Mesendoderm (in vitro differentiated cells): ENCODE results near the gene CDYL.

Experiments
- DNase-seq: peaks from one replicate; pipeline ENCODE4 v3.0.0; 2013
- H2AK5ac ChIP-seq: 2 replicates; pipeline ENCODE4 v1.6.1; 2013; ENCODE audit warnings: low read length, inconsistent platforms
- H2BK120ac ChIP-seq: 2 replicates; pipeline ENCODE4 v1.6.1; 2013; ENCODE audit warnings: low read depth, mild to moderate bottlenecking, low read length, moderate library complexity, mixed read lengths
- H2BK15ac ChIP-seq: replicated peaks from 2 replicates; pipeline ENCODE4 v1.6.1; 2013; ENCODE audit warnings: low read depth, mild to moderate bottlenecking, moderate library complexity
- H2BK5ac ChIP-seq: 2 replicates; pipeline ENCODE4 v1.6.1; 2013; ENCODE audit warnings: low read length, inconsistent platforms
- H3K18ac ChIP-seq: 2 replicates; pipeline ENCODE4 v1.6.1; 2013; ENCODE audit warnings: mild to moderate bottlenecking, low read length, mixed read lengths
- H3K23ac ChIP-seq: one replicate; pipeline ENCODE4 v1.6.1; 2013; ENCODE audit warnings: low read length
- H3K27ac ChIP-seq: 2 replicates; pipeline ENCODE4 v1.5.1; 2013; ENCODE audit warnings: low read depth, mild to moderate bottlenecking, inconsistent platforms, low read length, moderate library complexity
- H3K27me3 ChIP-seq: 2 replicates; pipeline ENCODE4 v1.6.1; 2013; ENCODE audit warnings: low read length, control low read depth, mild to moderate bottlenecking, inconsistent platforms; ENCODE audit not compliant: insufficient read depth, poor library complexity
- H3K36me3 ChIP-seq: 2 replicates; pipeline ENCODE4 v1.6.1; 2013; ENCODE audit warnings: low read length, inconsistent platforms; ENCODE audit not compliant: control insufficient read depth, insufficient read depth
- H3K4ac ChIP-seq: one replicate; pipeline ENCODE4 v1.6.1; 2013; ENCODE audit warnings: low read depth, mild to moderate bottlenecking, low read length, moderate library complexity
- H3K4me1 ChIP-seq: 2 replicates; pipeline ENCODE4 v1.6.1; 2013; ENCODE audit warnings: low read depth, low read length, inconsistent platforms; ENCODE audit not compliant: control insufficient read depth
- H3K4me2 ChIP-seq: 2 replicates; pipeline ENCODE4 v1.6.1; 2013; ENCODE audit warnings: low read length
- H3K4me3 ChIP-seq: 2 replicates; pipeline ENCODE4 v1.5.1; 2013; ENCODE audit warnings: mild to moderate bottlenecking, low read length
- H3K56ac ChIP-seq: one replicate; pipeline ENCODE4 v1.6.1; 2013; ENCODE audit warnings: low read length
- H3K79me1 ChIP-seq: 2 replicates; pipeline ENCODE4 v1.6.1; 2013; ENCODE audit warnings: low read length, inconsistent platforms
- H3K79me2 ChIP-seq: 2 replicates; pipeline ENCODE4 v1.6.1; 2013; ENCODE audit warnings: mild to moderate bottlenecking, low read length; ENCODE audit not compliant: control insufficient read depth, insufficient read depth
- H3K9ac ChIP-seq: 2 replicates; pipeline ENCODE4 v1.6.1; 2013; ENCODE audit warnings: low read length, inconsistent platforms
- H4K5ac ChIP-seq: one replicate; pipeline ENCODE4 v1.6.1; 2013; ENCODE audit warnings: low read length
- H4K8ac ChIP-seq: one replicate; pipeline ENCODE4 v1.6.1; 2013; ENCODE audit warnings: low read depth, mild to moderate bottlenecking, control low read depth, low read length, moderate library complexity
- WGBS: extraction: QIAGEN DNeasy Blood & Tissue Kit; methylation state at CpG from one replicate; pipeline ENCODE4 v1.1.7; 2013; ENCODE audit warnings: low lambda C conversion rate, missing lambda C conversion rate; ENCODE audit not compliant: insufficient coverage; ENCODE audit errors: extremely low coverage; 5-methylcytosine and 5-hydroxymethylcytosine counted together

CDYL gene

GRCh38 chr6:4774715-4775493, 1.3 kb upstream of the CDYL start:
- no peak overlapping the region for H2BK15ac ChIP-seq
- H2AK5ac ChIP-seq: no peak overlapping the region
- H3K79me2 ChIP-seq: peaks cover 42% of the 10 kb centered on the region
- peak overlapping the region; percentile 2 for H3K18ac ChIP-seq
- H3K56ac ChIP-seq: peak overlapping the region; percentile 91
- H3K4ac ChIP-seq: no peak overlapping the region
- no peak overlapping the region for H4K8ac ChIP-seq
- H3K4me1 ChIP-seq: peaks cover 4% of the 10 kb centered on the region
- WGBS: no CpG with 5 or more reads among the region's 47 CpGs
- peak overlapping the region; percentile 98 for H3K4me2 ChIP-seq
- H4K5ac ChIP-seq: no peak overlapping the region
- peak overlapping the region; percentile 82 for H3K9ac ChIP-seq
- peaks cover 4% of the 10 kb centered on the region for H3K79me1 ChIP-seq
- H3K36me3 ChIP-seq: no peaks in the 10 kb centered on the region
- peak overlapping the region; percentile 70 for H3K4me3 ChIP-seq
- peak; percentile 77 for DNase-seq
- no peak overlapping the region for H2BK120ac ChIP-seq
- H3K27me3 ChIP-seq: peaks cover 2% of the 10 kb centered on the region
- peak overlapping the region; percentile 54 for H3K27ac ChIP-seq
- H2BK5ac ChIP-seq: peak overlapping the region; percentile 42
- peak overlapping the region; percentile 15 for H3K23ac ChIP-seq

GRCh38 chr6:4775494-4776130, 592 bp upstream of the CDYL start:
- H3K27me3 ChIP-seq: peaks cover 2% of the 10 kb centered on the region
- H3K4ac ChIP-seq: no peak overlapping the region
- H3K79me1 ChIP-seq: peaks cover 4% of the 10 kb centered on the region
- H2BK5ac ChIP-seq: no peak overlapping the region
- H4K5ac ChIP-seq: no peak overlapping the region
- H2BK120ac ChIP-seq: no peak overlapping the region
- H3K4me3 ChIP-seq: peak overlapping the region; percentile 70
- no peak overlapping the region for H4K8ac ChIP-seq
- H3K36me3 ChIP-seq: no peaks in the 10 kb centered on the region
- H3K4me1 ChIP-seq: peaks cover 7% of the 10 kb centered on the region
- H3K79me2 ChIP-seq: peaks cover 45% of the 10 kb centered on the region
- peak; percentile 93 for DNase-seq
- no peak overlapping the region for H2AK5ac ChIP-seq
- H2BK15ac ChIP-seq: no peak overlapping the region
- H3K4me2 ChIP-seq: peak overlapping the region; percentile 98
- peak overlapping the region; percentile 92 for H3K18ac ChIP-seq
- peak overlapping the region; percentile 91 for H3K56ac ChIP-seq
- peak overlapping the region; percentile 86 for H3K27ac ChIP-seq
- no CpG with 5 or more reads among the region's 88 CpGs for WGBS
- no peak overlapping the region for H3K23ac ChIP-seq
- H3K9ac ChIP-seq: peak overlapping the region; percentile 82

GRCh38 chr6:4776493-4777393, 539 bp downstream of the CDYL start:
- Histone ChIP-seq H3K79me2 (peaks cover 55% of the 10 kb centered on the region), H2BK15ac (no peak overlapping the region), H3K23ac (no peak overlapping the region), H3K9ac (peak overlapping the region; percentile 77), H2AK5ac (no peak overlapping the region), H3K4me2 (peak overlapping the region; percentile 22), H3K4me1 (peaks cover 8% of the 10 kb centered on the region), H4K8ac (peak overlapping the region; percentile 81), H3K79me1 (peaks cover 4% of the 10 kb centered on the region), H2BK5ac (no peak overlapping the region), H3K27ac (peak overlapping the region; percentile 78), H3K36me3 (no peaks in the 10 kb centered on the region), H3K4me3 (peak overlapping the region; percentile 76), H3K27me3 (peaks cover 2% of the 10 kb centered on the region), H2BK120ac (peak overlapping the region; percentile 88), H3K18ac (peak overlapping the region; percentile 99), H3K56ac (peak overlapping the region; percentile 88), H3K4ac (peak overlapping the region; percentile 99), H4K5ac (no peak overlapping the region)
- WGBS: no CpG with 5 or more reads among the region's 107 CpGs
- peak; percentile 60 for DNase-seq

GRCh38 chr6:4777394-4777935, 1.3 kb downstream of the CDYL start:
- Histone ChIP-seq H3K4me2 (peak overlapping the region; percentile 26), H3K27me3 (peaks cover 2% of the 10 kb centered on the region), H3K79me2 (peaks cover 62% of the 10 kb centered on the region), H2BK120ac (no peak overlapping the region), H4K8ac (no peak overlapping the region), H2AK5ac (no peak overlapping the region), H3K18ac (peak overlapping the region; percentile 99), H3K4me1 (peaks cover 8% of the 10 kb centered on the region), H4K5ac (no peak overlapping the region), H3K79me1 (peaks cover 7% of the 10 kb centered on the region), H3K4me3 (peak overlapping the region; percentile 76), H3K36me3 (no peaks in the 10 kb centered on the region), H3K56ac (peak overlapping the region; percentile 87), H3K9ac (peak overlapping the region; percentile 60), H3K23ac (no peak overlapping the region), H2BK15ac (no peak overlapping the region), H3K4ac (no peak overlapping the region), H3K27ac (no peak overlapping the region), H2BK5ac (no peak overlapping the region)
- WGBS: no CpG with 5 or more reads among the region's 9 CpGs
- DNase-seq: peak; percentile 17

GRCh38 chr6:4778086-4778485, 1.9 kb downstream of the CDYL start:
- Histone ChIP-seq H3K27me3 (peaks cover 2% of the 10 kb centered on the region), H2BK5ac (no peak overlapping the region), H3K79me1 (peaks cover 7% of the 10 kb centered on the region), H3K18ac (no peak overlapping the region), H3K27ac (no peak overlapping the region), H3K4me2 (no peak overlapping the region), H3K9ac (no peak overlapping the region), H2BK120ac (no peak overlapping the region), H3K36me3 (no peaks in the 10 kb centered on the region), H3K4me1 (peaks cover 8% of the 10 kb centered on the region), H3K23ac (no peak overlapping the region), H3K4me3 (no peak overlapping the region), H3K4ac (no peak overlapping the region), H2BK15ac (no peak overlapping the region), H3K56ac (no peak overlapping the region), H4K5ac (no peak overlapping the region), H4K8ac (no peak overlapping the region), H2AK5ac (no peak overlapping the region), H3K79me2 (peaks cover 64% of the 10 kb centered on the region)
- no CpG with 5 or more reads among the region's 1 CpG for WGBS
- no peak for DNase-seq
